HG02973 (cell line): Measurements from ENCODE around the gene JADE2.

Source experiments
- ATAC-seq: cut with Tn5 transposase; IDR thresholded peaks from one replicate; pipeline ENCODE4 v1.9.1; 2021; ENCODE audit warnings: moderate library complexity; ENCODE audit not compliant: unreplicated experiment

JADE2 gene

DNA sequence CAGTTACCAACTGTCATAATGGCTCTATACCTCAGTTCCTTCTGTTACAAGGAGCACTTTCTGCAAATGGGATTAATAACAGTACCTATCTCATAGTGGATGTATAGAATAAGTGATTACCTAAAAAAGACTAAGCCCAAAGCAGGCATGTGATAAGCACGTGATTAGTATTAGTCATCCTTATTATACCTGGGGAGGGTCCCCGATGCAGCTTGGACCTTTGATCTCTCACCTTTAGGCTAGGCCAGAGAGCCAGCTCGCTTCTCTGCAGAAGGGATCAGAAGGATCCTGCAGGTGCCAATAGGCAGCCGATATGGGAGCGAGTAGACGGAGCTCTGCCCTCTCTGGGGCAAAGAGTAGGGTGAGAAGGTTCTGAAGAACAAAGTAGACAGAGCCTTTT lies 4.0 kb downstream of the JADE2 start:
- no peak for ATAC-seq

DNA sequence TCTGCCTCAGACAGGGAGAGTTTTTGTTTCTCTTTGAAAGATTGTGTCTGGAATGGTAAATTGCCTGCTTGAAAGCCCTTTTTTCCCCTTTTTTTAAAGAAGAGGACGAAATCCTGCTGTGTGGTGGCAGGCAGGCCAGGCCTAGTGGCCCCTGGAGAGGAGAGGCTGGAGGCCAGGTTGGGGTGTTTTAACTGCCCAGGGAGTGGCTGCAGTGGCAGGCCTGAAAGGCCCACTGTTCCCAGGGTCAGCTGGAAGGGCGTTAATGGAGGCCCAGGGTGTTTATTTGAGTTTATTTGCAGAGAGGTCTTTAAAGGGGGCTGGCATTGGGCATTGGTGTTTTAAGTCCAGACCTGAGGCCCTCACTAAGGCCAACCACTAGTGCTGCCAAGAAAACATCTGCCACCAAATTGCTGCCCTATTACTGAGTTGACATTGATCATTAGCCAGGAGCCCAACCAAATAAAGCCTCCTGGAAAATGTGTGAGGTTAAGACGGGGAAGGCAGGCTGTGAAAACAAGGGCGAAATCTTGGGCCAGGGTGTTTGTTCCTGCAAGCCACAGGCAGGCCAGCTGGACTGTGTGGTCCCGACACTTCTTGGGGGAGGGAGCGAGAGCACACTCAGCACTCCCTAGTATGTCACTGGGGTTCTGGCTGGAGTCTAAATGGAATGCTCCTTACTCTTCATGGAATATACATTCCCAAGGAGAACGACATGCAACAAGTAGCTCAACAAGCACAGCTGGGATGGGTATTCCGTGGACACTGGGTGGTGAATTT lies 5.0 kb downstream of the JADE2 start:
- no peak for ATAC-seq

DNA sequence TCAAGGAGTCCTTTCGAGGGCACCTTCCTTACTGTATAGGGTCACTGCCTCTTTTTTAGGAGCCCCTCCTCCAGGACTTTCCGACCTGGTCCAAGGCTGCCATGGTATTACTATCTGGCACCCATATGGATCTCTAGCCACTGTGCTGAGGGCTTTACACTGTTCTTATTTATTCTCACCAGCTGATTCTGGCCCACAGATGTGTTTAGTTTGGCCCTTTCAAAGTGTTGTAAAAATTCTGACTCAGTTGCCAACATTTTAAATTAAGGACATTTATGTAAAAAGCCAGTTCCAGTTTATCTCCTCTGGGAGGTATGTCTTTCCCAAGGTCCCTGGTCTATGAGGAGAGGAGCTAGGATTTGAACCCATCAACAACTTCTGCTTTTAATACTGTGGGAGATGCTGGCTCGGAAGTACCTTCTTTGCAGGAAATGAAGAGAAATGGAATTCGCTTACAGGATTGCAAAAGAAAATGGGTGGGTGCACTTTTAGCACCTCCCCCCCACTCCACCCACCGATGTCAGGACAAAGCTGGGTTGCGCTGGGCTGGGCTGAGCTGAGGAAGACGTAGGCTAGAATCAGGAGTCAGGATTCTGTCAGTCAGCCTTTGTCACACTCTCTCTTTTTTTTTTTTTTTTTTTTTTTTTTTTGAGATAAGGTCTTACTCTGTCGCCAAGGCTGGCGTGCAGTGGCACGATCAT lies 7.8 kb downstream of the JADE2 start:
- ATAC-seq, result no peak

DNA sequence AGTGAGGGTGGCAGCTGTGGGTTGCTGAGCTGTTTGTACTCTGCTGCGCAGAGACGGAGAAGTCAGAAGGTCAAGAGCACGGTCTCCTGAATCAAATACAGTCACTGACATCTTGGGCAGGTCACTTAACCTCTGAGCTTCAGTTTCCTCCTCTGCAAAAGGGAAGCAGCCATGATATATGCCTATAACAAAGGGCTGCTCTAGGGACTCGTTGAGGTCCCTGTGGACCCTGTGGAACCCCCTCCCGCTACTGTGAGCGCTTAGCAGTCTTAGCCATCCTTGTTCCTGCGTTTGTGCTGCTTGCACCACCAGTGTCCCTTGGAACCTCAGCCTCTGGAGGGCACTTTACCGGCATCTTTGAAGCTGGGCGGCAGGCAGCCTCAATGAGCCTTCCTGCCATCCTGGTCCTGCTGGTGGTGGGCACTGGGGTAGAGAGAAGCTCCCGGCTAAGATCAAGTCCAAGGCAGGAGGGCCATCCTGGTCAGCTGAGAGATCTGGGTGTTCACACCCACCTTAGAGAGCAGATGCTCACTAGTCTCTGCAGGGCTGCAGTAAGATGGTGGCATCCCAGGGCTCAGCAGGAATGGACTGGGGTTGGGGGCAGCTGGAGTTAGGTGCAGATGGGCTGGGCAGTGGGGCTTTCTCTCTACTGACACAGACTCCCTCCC lies 8.7 kb downstream of the JADE2 start:
- ATAC-seq, result no peak

DNA sequence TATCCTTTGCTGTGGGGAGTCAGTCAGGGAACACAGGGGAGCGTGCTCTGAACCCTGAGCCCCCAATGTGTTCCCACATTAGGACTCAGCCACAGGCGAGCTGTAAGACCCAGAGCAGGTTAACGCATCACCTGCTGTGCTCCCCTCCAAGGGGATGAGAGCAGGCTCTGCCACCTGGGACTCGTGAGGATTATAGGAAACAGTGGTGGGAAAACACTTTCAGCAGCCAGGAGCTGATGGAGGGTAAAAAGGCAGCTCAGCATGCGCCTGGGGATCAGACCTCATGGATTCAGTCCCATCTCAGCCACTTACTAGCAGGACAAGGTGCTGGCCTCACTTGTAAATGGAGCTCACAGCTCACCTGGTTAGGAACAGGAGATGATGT lies 9.2 kb downstream of the JADE2 start:
- no peak for ATAC-seq

DNA sequence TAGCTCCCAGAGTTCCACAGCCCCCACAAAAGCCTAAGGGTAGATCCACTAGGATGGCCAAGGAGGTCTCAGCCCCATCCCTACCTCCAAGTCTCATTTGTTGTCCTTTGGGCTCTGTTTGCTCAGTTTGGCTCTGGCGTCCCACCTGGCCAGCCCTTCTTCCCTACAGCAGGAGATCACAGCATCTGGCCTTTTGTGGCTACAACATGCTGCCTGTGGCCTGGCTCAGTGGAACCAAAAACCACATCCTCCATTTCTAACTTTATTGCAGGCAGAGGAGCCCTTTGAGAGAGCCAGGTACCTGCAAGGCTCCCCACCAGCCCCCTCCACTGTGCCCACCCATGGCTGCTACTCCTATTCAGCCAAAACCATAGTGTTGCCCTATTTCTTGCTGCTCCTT lies 11.4 kb downstream of the JADE2 start:
- no peak for ATAC-seq

DNA sequence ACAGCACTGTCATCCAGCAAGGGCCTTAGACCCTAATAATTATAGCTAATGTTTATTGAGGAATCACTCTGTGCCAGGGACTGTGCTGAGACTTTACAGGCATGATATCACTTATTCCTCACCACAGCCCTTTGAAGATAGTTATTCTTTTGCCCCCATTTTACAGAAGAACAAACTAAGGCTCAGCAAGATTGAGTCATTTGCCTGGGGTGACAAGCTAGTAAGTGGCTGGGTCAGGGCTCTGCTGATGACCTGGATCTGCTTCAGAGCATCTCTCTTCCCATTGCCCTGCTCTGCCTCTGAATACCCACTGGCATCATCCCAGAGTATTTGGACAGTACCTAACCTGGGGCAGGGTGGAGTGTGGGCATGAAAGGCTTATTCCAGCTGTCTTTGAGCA lies 11.8 kb downstream of the JADE2 start:
- ATAC-seq, result no peak

DNA sequence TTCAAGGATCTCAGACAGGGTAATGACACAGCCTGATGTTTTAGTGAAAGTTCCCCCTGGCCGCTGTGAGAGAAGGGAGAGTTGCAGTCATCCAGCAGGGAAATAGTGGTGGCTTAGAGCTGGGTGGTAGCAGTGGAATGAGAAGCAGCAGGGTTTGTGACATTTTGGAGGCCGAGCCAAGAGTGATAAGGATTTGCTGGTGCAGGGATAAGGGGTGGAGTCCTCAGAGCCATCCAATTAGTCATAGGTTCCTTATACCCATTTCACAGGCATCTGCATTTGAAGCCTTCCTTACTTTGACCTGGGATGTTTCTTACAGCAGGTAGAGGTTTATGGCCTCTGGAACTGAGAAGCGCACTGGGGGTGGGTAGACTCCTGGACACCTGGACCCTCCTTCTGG lies 12.8 kb downstream of the JADE2 start:
- no peak for ATAC-seq

DNA sequence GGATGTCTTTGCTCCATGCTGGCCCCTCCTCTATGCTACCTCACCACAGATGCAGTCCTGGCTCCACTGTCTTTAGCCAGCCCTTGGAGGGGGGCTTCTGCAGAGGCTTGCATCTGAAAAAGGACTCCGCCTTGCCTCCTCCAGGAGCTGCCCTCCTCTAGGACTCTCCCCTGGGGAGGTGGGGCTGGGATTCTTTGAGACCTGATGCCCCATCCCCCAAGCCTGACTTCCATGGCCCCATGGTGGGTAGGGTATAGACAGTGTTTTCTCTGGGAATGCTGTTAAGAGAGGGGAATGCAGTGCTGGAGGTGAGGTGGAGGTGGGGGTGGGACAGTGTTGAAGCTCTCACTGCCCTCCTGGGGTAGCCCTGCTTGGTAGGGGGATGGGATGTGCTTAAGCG lies 14.3 kb downstream of the JADE2 start:
- no peak for ATAC-seq

DNA sequence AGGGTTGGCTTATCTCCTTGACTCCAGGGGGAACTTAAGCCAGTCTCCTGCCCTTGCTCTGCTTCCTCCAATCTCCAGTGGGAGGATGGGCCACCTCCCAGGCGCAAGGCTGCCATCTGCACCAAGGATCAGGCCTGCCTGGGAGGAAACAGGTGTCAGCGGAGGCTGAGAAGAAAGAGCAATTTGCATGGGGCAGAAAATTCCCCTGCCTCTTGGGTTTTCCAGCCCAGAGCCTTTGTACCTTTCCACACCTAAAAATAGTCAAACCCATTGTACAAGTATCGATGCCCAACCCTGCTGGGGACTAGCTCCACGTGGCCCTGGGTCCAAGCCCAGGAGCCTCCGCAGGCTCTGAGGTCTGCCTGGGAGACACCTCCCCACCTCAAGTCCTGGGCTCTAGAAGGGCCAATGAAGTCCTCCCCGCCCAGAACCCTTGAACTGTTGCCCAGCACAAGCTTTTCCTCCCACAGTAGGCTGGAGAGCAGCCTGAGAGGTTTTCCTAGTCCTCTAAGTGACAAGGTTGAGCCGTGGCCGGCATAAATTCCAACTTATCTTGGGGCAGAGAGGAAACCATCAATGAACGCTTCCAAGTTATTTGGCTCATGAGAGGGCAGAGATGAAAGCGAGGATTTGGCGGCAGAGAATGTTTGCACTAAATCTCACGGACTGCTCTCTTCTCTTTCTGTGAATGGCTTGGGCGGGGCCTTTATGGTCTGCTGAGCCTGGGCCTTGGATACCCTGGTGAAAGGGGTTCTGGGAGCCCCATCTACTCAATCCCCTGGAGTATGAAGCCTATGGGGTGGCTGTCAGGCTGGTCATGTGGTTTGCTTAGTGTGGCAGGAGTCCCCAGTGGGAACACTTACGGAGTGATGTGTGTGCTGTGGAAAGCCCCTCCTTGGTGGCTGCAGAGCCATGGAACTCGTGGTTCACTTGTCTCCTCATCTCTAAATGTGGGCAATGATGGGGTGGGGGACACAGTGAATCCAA lies 15.6 kb downstream of the JADE2 start:
- ATAC-seq, result no peak

DNA sequence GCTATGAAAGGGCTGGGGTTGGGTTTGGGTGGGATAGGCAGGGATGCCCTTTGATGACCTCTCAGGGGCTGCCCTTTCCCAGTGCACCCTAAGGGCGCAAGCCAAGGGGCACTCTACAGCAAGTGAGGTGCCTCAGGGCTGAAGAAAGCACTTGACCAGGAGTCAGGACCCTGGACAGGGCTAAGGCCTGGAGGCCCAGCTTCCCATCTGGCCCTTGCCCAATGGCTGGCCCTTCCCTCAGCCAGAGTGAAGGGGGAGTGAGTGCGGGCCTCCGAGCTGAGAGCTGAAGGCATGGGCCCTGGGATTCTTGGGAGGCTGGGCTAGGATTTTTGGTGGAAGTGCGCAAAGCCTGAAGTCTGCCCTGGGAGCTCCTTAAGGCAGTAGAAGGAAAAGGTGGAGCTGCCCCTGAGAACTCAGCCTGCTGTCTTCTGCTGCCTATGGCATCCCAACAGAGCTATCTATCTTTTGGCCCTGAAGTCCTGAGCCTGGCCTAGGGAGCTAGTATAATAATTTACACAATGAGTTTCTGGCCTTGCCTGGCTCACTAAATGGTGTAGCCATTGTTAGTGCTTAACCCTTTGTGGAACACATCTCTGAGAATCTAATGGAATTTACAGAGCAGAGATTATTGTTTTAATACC lies 16.4 kb downstream of the JADE2 start:
- no peak for ATAC-seq

DNA sequence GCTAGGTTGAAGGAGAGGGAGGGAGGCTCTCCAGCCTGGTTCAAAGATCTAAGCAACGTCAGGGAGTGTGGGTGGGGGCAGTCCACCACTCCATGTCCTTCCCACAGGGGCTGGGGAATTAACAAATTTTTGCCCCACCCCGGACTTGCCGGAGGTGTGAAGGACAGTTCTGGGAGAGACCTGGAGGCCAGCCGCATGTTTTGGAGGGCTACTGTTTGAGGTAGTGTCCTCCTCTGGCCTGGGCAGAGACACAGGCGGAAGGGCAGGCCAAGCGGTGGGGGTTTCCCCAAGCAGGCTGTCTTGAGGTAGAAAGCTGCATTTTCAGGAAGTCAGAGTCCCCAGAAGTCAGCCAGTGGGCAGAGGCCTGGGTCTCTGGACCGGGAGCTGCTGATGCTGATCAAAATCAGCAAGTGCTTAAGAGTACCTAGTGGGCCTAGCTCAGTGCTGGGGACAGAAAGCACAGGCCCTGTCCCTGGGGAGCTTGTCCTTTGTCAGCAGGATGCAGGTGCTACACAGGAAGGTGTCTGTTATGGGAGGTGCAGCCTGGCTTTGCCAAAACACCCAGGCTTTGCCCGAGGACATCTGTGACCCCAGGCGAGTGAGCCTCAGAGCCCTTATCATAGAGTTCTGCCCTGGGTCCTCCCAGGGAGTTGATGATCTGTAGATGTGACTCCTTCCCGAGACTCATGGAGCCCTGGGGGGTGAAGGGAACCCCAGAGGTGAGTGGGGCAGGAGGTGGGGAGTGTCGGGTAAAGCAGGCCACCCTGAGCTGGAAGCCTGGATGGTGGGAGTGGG lies 18.5 kb downstream of the JADE2 start:
- peak; percentile 47 for ATAC-seq

DNA sequence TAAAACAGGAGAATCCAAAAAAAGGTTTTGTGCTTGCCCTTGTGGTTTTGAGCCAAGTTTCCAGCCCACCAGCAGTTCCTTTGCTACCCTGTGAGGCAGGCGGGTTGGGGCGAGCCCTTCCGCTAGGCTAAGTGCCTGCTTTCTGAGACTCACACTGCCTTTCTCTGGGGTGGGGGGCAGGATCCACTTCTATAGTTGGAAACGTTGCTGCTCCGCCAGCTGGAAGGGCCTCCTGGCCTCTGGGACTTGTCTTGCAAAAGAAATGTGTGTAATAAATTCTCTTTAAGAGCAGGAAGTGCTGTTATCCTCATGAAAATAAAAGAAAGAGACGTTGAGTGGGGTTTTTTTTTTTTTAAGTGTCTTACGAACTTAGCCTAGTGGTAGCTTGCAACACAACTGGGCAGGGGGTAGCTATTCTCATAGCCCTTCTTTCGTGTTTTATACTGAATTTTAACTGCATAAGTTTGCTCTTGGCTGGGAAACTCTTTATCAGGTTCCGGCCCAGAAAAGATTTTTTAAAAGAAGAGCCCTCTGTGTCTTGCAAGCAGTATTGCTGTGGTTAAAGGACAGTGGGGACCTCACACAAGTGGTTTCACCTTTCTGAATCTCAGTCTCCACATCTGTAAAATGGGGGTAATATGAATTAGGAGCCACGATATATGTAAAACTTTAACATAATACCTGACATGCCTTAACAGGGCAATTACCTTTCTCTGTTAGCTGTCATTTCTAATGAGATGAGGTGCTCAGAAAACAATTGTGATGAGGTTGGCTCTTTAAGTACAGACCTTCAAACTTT lies 19.8 kb downstream of the JADE2 start:
- no peak for ATAC-seq

DNA sequence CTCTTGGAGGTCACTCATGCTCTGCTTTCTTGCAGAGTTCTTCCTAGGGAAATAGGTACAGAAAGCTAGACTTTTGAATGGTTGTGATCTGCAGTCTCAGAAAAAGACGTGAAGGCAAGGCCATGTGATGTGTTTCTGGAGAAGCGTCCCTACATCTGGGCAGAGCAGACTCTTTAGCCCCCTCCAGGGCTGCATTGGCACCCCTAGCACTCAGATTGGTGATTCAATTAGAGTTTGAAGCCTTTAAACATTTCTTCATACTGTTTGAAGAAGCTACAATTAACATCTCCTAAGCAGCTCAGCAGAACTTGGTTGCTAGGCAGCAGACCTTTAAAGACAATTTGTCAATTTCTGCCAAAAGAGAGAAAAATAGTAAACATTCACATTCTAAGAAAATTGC lies 21.6 kb downstream of the JADE2 start:
- ATAC-seq, result no peak

DNA sequence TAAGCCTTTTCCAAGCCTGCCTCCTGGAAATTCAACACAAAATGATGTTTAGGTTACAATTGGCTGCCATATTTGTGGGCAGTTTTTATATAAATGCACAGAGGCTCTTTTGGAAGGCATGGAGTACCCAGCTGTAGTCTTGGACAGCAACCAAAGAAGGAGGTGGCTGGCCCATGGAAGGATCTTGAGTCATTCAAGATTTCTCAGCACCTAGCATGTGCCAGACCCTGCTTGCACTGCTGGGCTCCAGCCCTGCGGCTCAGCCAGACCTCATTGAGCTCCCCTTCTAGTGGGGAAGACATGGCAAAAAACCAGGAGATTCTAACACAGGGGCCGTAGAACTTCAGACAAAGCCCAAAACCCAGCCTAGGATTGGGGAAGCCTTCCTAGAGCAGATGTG lies 22.1 kb downstream of the JADE2 start:
- no peak for ATAC-seq

DNA sequence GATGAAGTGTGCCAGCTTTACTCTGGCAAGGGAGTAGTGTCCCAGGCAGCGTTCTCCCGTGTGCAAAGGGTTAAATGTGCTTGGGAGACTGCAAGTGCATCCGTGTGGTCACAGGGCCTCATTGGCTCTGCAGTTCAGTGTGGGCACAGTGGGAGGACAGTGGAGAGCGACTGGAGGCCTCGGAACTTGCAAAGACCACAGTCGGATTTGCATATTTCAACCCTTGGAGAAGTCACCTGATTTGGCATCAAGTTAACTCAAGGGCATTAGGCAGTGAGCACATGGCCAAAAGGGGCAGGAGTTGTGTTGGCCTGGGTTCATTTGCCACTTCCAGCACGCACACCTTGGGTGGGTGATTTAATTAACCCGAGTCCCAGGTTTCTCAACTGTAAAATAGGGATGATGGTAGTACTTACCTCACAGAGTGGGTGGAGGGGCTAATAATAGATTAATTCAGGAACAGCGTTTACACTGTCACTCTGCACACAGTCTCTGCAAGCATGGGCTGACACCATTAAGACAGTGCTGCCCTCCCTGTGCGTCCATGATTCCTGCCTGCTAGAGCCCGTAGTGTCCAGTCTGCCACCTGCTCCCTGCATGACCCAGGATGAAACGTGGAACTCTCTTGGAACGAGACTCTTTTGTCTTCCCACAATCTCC lies 22.7 kb downstream of the JADE2 start:
- no peak for ATAC-seq

DNA sequence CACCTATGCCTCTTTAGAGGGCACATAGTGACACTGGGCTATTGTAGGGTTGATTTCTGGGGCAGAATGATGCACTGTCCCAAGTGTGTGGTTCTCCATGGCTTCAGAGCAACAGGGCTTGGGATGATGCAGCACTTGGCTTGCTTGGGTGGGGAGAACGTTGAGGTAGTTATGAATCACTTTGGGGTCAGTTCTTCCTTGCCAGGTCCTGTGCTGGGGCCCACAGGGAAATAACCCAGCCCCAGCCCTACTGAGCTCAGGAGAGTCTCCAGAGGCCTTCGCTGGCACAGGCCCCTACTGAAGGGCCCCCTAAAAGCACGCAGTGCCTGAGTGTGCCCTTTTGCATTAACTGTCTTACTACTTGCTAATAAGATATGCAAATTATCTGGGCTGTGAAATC lies 24.2 kb downstream of the JADE2 start:
- ATAC-seq, result no peak
